Mononuclear cell (primary cell): ENCODE results near the gene TERT. TPM values are rescaled to one million over a fixed set of nuclear protein-coding genes. Genes with fewer than 3 reads are reported as not detected.

Experiments
- H3K27me3 ChIP-seq: 2 replicates; pipeline ENCODE4 v1.6.0; 2011; ENCODE audit warnings: low read length, control low read depth; ENCODE audit not compliant: insufficient read depth
- H3K4me1 ChIP-seq: 2 replicates; pipeline ENCODE4 v1.5.1; 2011; ENCODE audit warnings: mild to moderate bottlenecking, low read length, control low read depth; ENCODE audit not compliant: insufficient read depth
- H3K4me3 ChIP-seq: 2 replicates; pipeline ENCODE4 v1.5.1; 2011; ENCODE audit warnings: mild to moderate bottlenecking, low read length, moderate library complexity
- H3K9me3 ChIP-seq: 2 replicates; pipeline ENCODE4 v1.5.1; 2011; ENCODE audit warnings: low read depth, mild to moderate bottlenecking, control low read depth, low read length
- total RNA-seq: library from RNA; depleted of rRNA; stranded (reverse); fragments of >200 nt; gene quantifications from one replicate; pipeline ENCODE4 v1.2.3, GENCODE V29; 2012

Gene TERT
- total RNA-seq, 1 donor: under 0.01 TPM

- Histone ChIP-seq H3K4me1 (no peaks in the 10 kb centered on the region), H3K27me3 (no peaks in the 10 kb centered on the region), H3K4me3 (no peak overlapping the region), H3K9me3 (no peaks in the 10 kb centered on the region)
Measured at GRCh38 chr5:1216918-1217295, 78.0 kb downstream of the TERT start.

- Histone ChIP-seq H3K27me3 (no peaks in the 10 kb centered on the region), H3K9me3 (no peaks in the 10 kb centered on the region), H3K4me3 (no peak overlapping the region), H3K4me1 (no peaks in the 10 kb centered on the region)
Measured at GRCh38 chr5:1216211-1216917, 78.5 kb downstream of the TERT start.

GRCh38 chr5:1215320-1216096, 79.4 kb downstream of the TERT start:
- H3K9me3 ChIP-seq: no peaks in the 10 kb centered on the region
- H3K4me1 ChIP-seq: no peaks in the 10 kb centered on the region
- H3K27me3 ChIP-seq: no peaks in the 10 kb centered on the region

GRCh38 chr5:1214936-1215220, 80.0 kb downstream of the TERT start:
- Histone ChIP-seq H3K4me1 (no peaks in the 10 kb centered on the region), H3K27me3 (no peaks in the 10 kb centered on the region), H3K9me3 (no peaks in the 10 kb centered on the region), H3K4me3 (no peak overlapping the region)

More at GRCh38 chr5:1215320-1216096, 79.4 kb downstream of the TERT start:
- no peak overlapping the region for H3K4me3 ChIP-seq

- H3K4me3 ChIP-seq: no peak overlapping the region
- no peaks in the 10 kb centered on the region for H3K9me3 ChIP-seq
- no peaks in the 10 kb centered on the region for H3K27me3 ChIP-seq
- no peaks in the 10 kb centered on the region for H3K4me1 ChIP-seq
Measured at GRCh38 chr5:1214163-1214935, 80.5 kb downstream of the TERT start.

GRCh38 chr5:1213508-1214162, 81.2 kb downstream of the TERT start:
- Histone ChIP-seq H3K9me3 (no peaks in the 10 kb centered on the region), H3K27me3 (no peaks in the 10 kb centered on the region), H3K4me3 (no peak overlapping the region), H3K4me1 (no peaks in the 10 kb centered on the region)

- Histone ChIP-seq H3K4me1 (no peaks in the 10 kb centered on the region), H3K9me3 (no peaks in the 10 kb centered on the region), H3K27me3 (no peaks in the 10 kb centered on the region), H3K4me3 (no peak overlapping the region)
Measured at GRCh38 chr5:1212881-1213280, 82.0 kb downstream of the TERT start.

- H3K9me3 ChIP-seq: no peaks in the 10 kb centered on the region
- no peaks in the 10 kb centered on the region for H3K27me3 ChIP-seq
- H3K4me3 ChIP-seq: no peak overlapping the region
- H3K4me1 ChIP-seq: no peaks in the 10 kb centered on the region
Measured at GRCh38 chr5:1212271-1212670, 82.6 kb downstream of the TERT start.

- Histone ChIP-seq H3K4me1 (no peaks in the 10 kb centered on the region), H3K9me3 (no peaks in the 10 kb centered on the region), H3K27me3 (no peaks in the 10 kb centered on the region), H3K4me3 (no peak overlapping the region)
Measured at GRCh38 chr5:1211701-1212100, 83.2 kb downstream of the TERT start.

- H3K9me3 ChIP-seq: no peaks in the 10 kb centered on the region
- no peaks in the 10 kb centered on the region for H3K27me3 ChIP-seq
- H3K4me1 ChIP-seq: no peaks in the 10 kb centered on the region
- H3K4me3 ChIP-seq: no peak overlapping the region
Measured at GRCh38 chr5:1210832-1211251, 84.0 kb downstream of the TERT start.

GRCh38 chr5:1209896-1210776, 84.7 kb downstream of the TERT start:
- Histone ChIP-seq H3K27me3 (no peaks in the 10 kb centered on the region), H3K4me1 (no peaks in the 10 kb centered on the region), H3K9me3 (no peaks in the 10 kb centered on the region), H3K4me3 (no peak overlapping the region)

GRCh38 chr5:1209489-1209852, 85.4 kb downstream of the TERT start:
- no peaks in the 10 kb centered on the region for H3K27me3 ChIP-seq
- no peak overlapping the region for H3K4me3 ChIP-seq
- no peaks in the 10 kb centered on the region for H3K9me3 ChIP-seq
- H3K4me1 ChIP-seq: no peaks in the 10 kb centered on the region

- Histone ChIP-seq H3K4me1 (no peaks in the 10 kb centered on the region), H3K9me3 (no peaks in the 10 kb centered on the region), H3K4me3 (no peak overlapping the region), H3K27me3 (no peaks in the 10 kb centered on the region)
Measured at GRCh38 chr5:1208743-1209488, 86.0 kb downstream of the TERT start.
